Middle frontal gyrus (tissue), 1 donor: ENCODE data around the gene FAM240A.
"Not testable (repeated sequence)": the region's sequence is repeated elsewhere in the genome, so short reads cannot be mapped to it uniquely, and the experiment has no call there.

Experiments
- DNase-seq: peaks from one replicate; pipeline ENCODE4 v3.0.0-alpha.2; 2015; ENCODE audit warnings: low spot score; ENCODE audit errors: extremely low spot score

The FAM240A gene

DNA sequence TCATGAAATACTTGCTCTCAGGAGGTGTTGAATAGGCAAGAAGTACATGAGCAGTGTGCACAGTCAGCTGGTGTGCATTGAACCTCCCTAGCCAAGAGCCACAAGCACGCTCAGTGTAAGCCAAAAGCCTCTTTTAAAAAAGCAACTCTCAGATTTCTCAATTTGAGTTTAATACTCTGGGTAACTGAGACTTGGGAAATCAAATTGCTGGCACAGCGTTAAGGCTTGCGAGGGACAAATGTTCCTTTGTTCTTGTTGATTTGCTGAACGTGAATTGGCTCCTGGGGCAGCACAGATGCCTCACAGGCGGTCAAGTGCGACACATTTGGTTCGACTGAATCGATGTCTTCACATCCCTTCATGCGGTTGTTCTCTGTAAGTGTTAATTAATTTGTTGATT is at the start of gene FAM240A:
Gene FAM240A (plus strand): TSS at position 202 of the 400 bp plus-strand sequence. CDS start 159 bp downstream, at position 361.
- DNase-seq, result no peak

- no peak for DNase-seq
These were observed 47.9 kb upstream of the FAM240A start for GRCh38 chr3:46564190-46565021.

DNA sequence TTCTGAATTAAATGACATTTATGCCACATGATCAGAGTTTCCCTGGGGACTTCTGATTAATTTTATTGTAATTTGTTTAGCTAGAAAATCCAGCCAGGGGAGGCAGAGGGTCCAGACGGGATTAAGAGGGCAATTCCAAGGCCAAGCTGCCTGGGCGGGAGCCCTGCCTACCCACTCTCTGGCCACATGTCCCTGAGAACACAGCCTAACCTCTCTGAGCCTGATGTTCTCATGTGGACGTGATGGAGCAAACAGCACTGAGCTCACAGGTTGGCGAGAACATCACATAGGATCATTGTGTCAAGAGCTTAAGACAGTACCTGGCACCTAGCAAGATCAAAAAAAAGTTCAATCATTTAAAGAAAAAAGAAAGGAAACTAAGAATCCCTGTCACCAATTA is 47.2 kb upstream of the FAM240A start:
- no peak for DNase-seq

DNA sequence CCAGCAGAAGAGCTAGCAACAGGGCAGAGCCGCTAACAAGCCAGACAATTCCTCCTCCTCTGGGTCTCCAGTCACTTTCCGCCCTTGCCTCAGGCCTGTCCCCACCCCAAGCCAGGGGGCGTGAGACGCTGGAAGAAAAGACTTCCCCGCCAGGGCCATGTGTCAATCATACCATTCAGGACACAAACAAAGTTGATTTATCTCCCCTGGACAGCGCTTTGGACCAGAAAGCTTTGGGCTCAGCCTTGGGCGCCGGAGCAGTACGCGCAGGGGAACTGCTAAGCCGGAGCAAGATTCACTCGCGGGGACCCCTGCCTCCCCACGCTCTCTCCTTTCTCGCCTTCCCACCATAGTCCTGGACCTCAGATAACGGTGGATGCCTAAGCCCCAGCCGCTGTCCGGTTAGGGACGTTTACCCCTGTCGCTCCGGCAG is 46.7 kb upstream of the FAM240A start:
- DNase-seq, result no peak

GRCh38 chr3:46566040-46566641 is 46.2 kb upstream of the FAM240A start, which contains the start of gene LRRC2:
Gene LRRC2 (minus strand): TSS chr3:46566302. CDS start chr3:46551591, 14,711 bp downstream.
- no peak for DNase-seq

DNA sequence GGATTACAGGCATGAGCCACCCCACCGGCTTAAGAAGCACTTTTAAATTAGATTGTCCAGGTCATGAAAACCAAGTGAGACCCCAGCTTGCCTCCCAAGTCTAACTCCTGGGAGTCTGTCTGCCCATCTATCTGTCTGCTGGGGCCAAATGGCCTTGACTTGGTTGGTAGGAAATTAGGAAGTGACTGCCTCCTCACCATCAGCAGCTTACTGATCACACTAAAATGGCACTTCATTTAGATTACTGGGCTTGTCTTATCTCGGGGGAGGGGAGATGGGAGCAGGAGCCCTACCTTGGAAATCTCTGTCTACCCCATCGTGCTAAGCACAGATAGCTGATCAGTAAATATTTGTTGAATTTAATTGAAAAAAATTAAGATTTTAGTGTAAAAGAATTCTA is 40.6 kb upstream of the FAM240A start:
- no peak for DNase-seq

GRCh38 chr3:46573701-46574100 is 38.6 kb upstream of the FAM240A start:
- no peak for DNase-seq

DNA sequence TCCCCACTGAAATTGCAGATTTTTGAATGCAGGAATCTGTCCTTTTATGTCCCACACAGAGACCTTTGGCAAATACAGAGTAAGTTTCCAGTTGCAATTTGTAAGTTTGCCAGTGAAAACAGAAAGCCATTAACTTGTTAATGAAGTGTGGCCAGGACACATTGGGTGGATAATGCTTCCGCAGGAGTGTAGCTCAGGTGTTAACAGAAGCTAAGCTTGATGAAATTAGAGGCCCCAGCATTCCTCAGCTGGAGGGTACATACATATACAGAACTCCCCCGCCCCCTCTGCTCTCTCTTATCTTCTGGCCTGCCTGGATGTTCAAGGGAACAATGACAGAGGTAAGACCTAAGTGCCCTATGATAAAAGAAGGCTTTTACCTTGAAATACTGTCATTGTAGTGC is 38.1 kb upstream of the FAM240A start:
- no peak for DNase-seq

- DNase-seq, result no peak
These were observed 37.3 kb upstream of the FAM240A start for GRCh38 chr3:46574881-46575576.

GRCh38 chr3:46575577-46576222 is 36.6 kb upstream of the FAM240A start:
- no peak for DNase-seq

DNA sequence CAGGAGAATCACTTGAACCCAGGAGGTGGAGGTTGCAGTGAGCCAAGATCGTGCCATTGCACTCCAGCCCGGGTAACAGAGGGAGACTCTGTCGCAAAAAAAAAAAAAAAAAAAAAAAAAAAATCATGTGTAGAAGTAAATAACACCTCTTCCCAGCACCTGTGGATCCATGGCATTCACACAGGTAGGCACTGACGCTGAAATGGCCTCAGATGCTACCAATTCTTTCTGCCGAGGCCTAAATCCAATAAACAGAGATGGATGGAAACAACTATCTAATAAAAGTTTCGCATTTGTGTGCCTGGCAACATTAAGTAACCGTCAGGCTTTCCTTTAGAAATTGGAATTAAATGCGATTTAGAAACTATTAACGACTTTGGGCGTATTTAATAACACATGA is 35.9 kb upstream of the FAM240A start:
- DNase-seq, result no peak

DNA sequence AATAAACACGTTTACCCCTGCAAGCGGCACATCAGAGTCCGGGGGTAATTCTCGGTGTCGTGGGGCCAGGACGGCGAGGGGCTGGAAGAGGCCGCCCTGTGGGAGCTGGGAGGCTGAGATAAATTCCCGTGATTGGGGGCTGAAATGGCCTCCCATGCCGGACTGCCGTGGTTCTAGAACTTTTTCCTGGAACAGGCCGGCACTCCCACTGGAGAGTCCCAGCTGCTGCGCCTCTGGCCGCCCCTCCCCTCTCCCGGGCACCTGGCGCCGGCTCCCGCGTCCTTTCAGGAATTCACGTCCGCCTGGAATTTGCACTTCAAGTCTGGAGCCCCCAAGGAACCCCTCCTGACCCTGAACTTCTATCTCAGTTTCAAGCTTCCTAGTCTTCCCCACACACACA is 35.4 kb upstream of the FAM240A start:
- DNase-seq, result no peak

DNA sequence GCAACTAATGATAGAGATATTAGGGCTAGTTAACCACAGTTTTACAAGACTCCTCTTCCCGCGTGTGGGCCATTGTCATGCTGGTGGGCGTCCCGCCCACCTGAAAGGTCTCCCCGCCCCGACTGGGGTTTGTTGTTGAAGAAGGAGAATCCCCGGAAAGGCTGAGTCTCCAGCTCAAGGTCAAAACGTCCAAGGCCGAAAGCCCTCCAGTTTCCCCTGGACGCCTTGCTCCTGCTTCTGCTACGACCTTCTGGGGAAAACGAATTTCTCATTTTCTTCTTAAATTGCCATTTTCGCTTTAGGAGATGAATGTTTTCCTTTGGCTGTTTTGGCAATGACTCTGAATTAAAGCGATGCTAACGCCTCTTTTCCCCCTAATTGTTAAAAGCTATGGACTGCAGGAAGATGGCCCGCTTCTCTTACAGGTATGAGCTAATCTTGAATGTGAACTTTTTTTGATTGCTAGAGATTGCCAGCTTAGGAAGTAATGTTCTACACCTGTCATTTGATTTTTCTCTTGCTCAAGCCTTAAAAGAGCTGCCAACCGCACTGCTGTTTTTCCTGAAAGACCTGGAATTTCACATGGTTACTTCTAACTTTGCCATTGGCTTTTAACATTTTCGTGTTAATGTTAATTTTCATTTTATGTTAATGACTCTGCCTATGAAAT is 34.6 kb upstream of the FAM240A start:
- not testable (repeated sequence) for DNase-seq

DNA sequence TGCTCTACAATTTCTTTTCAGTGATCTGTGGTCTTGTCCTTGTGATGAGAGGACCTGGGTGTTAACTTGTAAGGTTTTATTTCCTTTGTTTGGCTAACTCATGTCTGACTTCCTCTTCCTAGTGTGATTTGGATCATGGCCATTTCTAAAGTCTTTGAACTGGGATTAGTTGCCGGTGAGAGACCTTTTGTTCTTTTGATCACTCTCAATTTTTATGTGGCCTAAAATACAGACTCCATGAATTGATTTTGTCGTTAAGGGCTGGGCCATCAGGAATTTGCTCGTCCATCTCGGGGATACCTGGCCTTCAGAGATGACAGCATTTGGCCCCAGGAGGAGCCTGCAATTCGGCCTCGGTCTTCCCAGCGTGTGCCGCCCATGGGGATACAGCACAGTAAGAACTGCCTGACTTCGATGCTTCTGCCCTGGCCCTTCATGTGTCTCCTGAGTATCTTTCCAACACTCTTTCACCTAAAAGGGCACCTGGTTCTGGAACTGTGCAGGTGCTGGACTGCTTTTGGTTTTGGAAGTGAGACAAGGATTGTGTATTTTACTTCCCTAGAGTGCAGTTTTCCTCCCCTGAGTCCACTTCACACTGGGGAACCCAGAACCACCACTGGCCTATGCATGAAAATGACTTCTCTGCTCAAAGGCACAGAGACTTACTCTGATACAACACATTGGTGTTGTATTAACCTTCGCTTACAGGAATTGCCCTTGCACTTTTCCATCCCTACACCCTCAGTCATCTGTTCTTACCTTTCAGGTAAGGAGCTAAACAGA is 33.2 kb upstream of the FAM240A start:
- no peak for DNase-seq

- no peak for DNase-seq
These were observed 32.5 kb upstream of the FAM240A start for GRCh38 chr3:46579756-46580286.

- DNase-seq, result no peak
These were observed 31.6 kb upstream of the FAM240A start for GRCh38 chr3:46580675-46581074.

- no peak for DNase-seq
These were observed 27.5 kb upstream of the FAM240A start for GRCh38 chr3:46584598-46585467.

DNA sequence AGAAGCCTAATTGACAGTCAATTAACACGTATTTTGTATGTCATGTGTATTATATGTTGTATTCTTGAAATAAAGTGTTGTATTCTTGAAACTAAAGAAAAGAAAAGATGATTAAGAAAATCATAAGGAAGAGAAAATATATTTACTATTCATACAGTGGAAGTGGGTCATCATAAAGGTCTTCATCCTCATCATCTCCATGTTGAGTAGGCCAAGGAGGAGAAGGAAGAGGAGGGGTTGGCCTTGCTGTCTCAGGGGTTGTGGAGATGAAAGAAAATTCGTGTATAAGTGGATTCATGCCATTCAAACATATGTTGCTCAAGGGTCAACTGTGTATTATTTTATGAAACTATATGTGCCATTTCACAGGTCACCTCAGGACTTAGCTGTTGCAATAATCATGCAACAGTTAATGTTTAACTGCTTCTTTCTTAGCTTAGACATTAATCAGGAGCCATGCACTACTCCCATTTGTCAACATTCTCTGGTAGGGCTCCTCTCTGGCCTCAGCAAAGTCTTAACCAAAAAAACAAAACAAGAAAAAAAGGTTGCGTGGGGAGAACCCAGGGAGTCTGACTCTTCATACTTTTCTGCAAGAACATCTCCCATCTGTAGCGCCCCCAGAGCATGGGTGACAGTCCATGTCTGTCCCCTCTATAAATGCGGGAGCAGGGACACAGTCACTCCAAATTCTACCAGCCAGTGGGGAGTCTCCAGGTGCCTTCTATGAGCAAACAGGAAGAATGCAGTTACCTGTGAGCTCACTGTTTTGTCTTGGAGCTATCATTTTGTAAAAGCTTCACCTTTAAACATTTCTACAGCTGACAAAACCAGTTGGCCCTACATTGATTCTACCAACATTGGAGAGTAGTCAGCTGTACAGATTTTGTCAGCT is 26.3 kb upstream of the FAM240A start:
- no peak for DNase-seq
